Measurements from ENCODE around the gene GOPC.

Gene GOPC

GRCh38 chr6:117557951-117558350 is 44.4 kb downstream of the GOPC start:
- no peak overlapping the region for H3K4me3 ChIP-seq (ENCODE audit: low read depth, low read length)
- TF ChIP-seq CTCF (IDR thresholded peaks at IDR 0.05; ENCODE audit: borderline replicate concordance, insufficient read depth, low read depth, low read length) = no peak

- H3K4me3 ChIP-seq (ENCODE audit: low read depth, low read length) = no peak overlapping the region
- TF ChIP-seq CTCF (IDR thresholded peaks at IDR 0.05; ENCODE audit: borderline replicate concordance, insufficient read depth, low read depth, low read length) = peak; percentile 49; the same call in 1 of the 2 replicates
Measured at GRCh38 chr6:117555882-117556498, 46.3 kb downstream of the GOPC start.

DNA sequence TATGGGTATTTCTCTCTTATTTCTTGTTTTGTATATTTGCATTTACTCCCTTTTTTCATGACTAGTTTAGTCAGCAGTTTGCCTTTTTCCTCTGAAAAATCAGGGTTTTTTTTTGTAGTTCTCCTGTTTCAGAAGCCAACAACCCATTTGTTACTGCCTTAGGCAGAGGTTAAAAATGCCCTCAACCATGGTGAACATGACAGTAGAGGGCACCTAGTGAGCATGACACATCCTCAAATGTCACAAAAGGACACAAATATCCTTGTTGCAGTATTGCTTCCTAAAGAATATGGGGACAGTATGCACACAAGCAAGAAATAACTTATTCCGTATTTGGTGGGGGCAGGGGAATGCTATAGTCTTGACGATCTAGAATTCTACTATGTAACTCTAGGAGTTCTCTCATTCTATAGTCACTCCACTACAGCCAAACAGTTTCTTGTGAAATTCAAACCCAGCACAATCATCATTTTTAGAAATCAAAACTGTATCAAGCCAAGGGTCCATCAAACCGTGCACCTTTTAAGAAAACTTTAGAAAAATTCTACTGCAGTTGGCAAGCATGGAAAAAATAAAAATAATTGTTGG is 47.0 kb downstream of the GOPC start:
- no peak overlapping the region for H3K4me3 ChIP-seq (ENCODE audit: low read depth, low read length)

DNA sequence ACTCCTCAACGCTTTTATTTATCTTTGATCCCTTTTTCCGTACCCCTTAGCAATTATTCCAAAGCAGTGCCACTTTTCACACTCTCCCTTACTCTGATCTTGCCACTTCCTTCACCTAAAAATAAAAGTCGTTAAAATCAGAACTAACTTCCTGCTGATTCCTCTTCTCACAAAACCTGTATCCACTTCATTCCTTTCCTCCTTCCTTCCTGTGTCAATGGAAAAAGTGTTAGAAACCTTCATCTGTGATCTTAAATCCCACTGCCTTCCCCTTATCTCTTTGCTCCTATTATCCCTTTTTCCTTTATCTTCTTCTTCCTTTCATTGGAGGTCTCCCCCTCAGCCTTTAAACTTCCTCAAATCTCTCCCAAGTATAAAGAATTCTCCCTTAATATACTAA is 49.2 kb downstream of the GOPC start:
- no peak overlapping the region for H3K4me3 ChIP-seq (ENCODE audit: low read depth, low read length)
- no peak for TF ChIP-seq CTCF (IDR thresholded peaks at IDR 0.05; ENCODE audit: borderline replicate concordance, insufficient read depth, low read depth, low read length)

More for the DNA sequence above, 47.0 kb downstream of the GOPC start:
- TF ChIP-seq CTCF (IDR thresholded peaks at IDR 0.05; ENCODE audit: borderline replicate concordance, insufficient read depth, low read depth, low read length) = no peak

- TF ChIP-seq CTCF (IDR thresholded peaks at IDR 0.05; ENCODE audit: borderline replicate concordance, insufficient read depth, low read depth, low read length) = no peak
- H3K4me3 ChIP-seq (ENCODE audit: low read depth, low read length) = no peak overlapping the region
Measured at GRCh38 chr6:117552618-117553017, 49.7 kb downstream of the GOPC start.

- no peak overlapping the region for H3K4me3 ChIP-seq (ENCODE audit: low read depth, low read length)
- TF ChIP-seq CTCF (IDR thresholded peaks at IDR 0.05; ENCODE audit: borderline replicate concordance, insufficient read depth, low read depth, low read length) = no peak
Measured at GRCh38 chr6:117550618-117551242, 51.6 kb downstream of the GOPC start.
